Posterior vena cava (tissue), 2 donors: Measurements from ENCODE around the gene EVX1. TPM values are rescaled to one million over a fixed set of nuclear protein-coding genes. Genes with fewer than 3 reads are reported as not detected.
A peak's percentile ranks its signal among the peaks of the same experiment; 100 is the strongest.

Experiments used
- DNase-seq: peaks from one replicate; pipeline ENCODE4 v3.0.0-alpha.2; 2020; ENCODE audit warnings: low spot score
- intact Hi-C, 2 donors: fragments of 100-400 bp; cut with DNase I; formaldehyde crosslinking; loops; one replicate each; pipeline versions ENCODE4 v1.14.1 to v1.14.2; 2022 to 2023
- long read RNA-seq, 2 donors: library from polyadenylated mRNA; unstranded; transcript quantifications; one replicate each; pipeline ENCODE4 v2.0.0, GENCODE V29; 2020 to 2021
- total RNA-seq, 2 donors: library from RNA; stranded (reverse); fragmentation: NEBNext Ultra II Directional; extraction: Animal tissue kit (Norgen Biotek cat#: 25700); gene quantifications; one replicate each; pipeline ENCODE4 v1.2.1, GENCODE V29; 2021
- donor health status: DM: yes; HTN: yes; CAD: no.
- donor health status: DM: yes; HTN: yes; CAD: no.

EVX1 gene
- not detected for total RNA-seq
- long read RNA-seq, donor 1 = 0 reads
- long read RNA-seq, donor 2 = 0 reads

DNA sequence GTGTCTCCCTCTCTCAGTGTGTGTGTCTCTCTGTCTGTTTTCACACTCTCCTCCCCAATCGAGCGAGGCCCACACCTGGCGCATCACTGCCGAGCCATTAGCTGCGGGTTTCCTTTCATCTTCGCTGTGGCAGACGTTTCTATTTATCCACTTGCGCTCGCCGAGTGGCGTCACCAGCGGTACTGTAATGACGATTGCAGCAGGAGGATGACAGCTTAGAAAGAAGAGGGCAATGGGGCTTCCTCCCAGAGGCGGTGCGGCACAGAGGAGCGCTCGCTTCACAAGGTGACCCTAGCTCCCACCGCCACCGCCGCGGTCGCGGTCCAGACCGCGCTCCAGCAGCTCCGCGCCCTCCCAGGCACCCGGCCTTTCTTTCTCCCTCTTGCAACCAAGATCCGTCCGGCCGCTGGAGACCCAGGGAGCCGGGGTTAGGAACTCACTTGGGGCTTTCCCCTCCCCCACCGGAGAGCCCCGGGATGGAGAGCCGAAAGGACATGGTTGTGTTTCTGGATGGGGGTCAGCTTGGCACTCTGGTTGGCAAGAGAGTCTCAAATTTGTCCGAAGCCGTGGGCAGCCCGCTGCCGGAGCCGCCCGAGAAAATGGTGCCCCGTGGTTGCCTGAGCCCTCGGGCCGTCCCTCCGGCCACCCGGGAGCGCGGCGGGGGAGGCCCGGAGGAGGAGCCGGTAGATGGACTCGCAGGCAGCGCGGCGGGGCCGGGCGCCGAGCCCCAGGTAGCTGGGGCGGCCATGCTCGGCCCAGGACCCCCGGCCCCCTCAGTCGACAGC lies at the start of gene EVX1:
TSS of gene EVX1 (plus strand) at position 248 of the 785 bp plus-strand sequence. CDS start at position 477, 229 bp downstream.
- no peak for DNase-seq
- intact Hi-C loops = no loop called here

DNA sequence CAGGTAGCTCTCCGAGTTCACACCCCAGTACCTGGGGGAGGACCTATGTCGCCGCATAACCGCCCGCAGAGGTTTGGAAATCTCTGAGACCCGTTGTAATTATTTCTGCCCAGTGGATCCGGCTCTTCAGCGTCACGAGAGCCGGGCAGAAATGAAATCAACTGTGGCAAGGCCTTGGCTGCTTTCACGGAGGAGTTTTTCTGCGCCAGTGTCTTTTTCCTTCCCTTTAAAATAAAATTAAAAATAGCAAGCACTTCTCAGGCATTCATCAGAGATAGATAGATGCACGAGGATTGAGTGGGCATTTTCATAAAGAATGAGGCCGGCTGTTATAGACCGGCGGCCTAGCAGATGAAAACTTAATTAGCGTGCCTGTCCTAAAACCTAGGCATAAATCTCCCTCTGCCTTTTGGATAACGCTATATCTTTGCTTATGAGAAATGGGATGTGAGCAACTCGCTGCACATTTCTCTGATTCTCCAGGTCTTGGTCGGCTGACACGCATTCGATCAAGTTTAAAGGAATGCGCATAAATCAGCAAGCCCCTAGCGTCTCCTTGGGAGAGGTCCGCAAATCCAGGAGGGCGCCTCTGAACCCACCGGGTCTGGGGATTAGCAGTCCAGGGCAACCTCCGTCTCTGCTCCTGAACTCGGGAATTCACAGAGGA lies 49.1 kb upstream of the EVX1 start:
- intact Hi-C loops = loop anchor here in 1 of 2 donors (10.0 kb wide), 1 partner anchor 901 kb away; no protein-coding TSS in a partner anchor
- DNase-seq = peak; percentile 54

DNA sequence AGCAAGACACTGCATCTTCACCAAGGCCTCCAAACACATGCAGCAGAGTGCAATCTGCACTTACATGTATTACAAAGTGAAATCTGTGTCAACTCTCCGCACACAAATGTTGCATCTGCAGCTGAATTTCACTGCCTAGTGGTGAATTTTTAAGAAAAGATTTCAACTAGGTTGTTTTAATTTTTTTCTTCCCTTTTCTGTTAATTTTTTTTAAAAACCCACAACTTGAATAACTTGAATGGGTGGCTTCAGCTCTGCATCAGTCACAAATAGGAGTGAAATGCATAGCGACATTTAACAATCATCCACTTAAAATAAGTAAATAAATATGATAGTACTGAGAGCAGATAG lies 48.6 kb upstream of the EVX1 start:
- no peak for DNase-seq
- intact Hi-C loops = loop anchor here in 1 of 2 donors (10.0 kb wide), 1 partner anchor 901 kb away; no protein-coding TSS in a partner anchor

DNA sequence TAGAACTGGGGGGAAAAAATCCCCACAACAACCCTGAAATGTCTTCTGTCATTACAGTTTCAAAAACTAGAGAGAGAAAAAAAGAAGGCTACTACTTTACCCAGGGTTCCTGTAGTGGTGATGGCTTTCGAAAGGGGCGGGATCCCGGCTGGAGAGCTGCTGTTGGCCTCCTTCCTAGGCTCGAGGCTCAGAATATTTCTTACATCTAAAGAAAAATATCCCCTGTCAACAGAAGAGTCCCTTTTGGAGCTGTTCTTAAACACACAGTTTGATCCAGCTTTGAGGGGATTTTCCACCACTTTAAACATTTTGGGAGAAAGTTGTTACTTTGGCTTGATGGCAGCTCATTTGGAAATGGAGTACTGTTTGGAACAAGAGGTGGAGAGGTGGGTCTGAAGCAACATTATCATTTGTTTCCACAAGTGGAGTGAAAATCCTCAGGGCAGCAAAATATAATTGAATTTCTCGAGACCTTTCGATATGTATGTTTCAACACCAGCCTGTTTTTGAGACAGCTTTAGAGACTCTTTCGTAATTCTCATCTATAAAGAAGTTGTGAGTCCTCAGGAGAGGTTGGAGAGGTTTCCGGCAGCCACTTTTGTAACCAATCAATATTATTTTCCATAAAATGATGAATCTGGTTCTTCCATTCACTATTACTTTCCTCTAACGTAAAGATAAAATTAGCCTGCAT lies 47.8 kb upstream of the EVX1 start:
- intact Hi-C loops = loop anchor here in 1 of 2 donors (10.0 kb wide), 1 partner anchor 900 kb away; no protein-coding TSS in a partner anchor
- no peak for DNase-seq

DNA sequence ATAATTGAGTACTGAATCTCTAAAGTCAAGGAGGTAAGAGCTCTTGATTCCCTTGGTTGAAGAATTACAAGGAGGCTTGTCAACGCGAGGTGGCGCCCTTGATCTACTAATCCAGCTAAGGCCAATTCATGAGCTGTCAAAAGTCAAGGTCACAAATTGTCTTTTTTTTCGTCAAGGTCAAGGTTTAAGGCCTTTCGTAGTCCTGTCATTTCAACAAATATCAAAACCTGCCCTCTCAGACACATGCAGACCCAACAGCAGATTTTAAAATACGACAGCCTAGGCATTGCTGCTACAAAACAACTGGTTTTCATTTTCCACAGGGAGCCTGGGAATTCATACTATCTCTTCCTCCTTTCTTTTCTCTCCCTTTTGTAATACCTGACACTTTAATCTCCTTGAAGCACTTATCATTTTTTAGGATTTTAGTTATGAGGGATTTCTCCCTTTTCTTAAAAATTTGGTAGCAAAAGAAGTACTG lies 46.3 kb upstream of the EVX1 start:
- DNase-seq = peak; percentile 94
- intact Hi-C loops = loop anchor here in 1 of 2 donors (10.0 kb wide), 1 partner anchor 898 kb away; no protein-coding TSS in a partner anchor

DNA sequence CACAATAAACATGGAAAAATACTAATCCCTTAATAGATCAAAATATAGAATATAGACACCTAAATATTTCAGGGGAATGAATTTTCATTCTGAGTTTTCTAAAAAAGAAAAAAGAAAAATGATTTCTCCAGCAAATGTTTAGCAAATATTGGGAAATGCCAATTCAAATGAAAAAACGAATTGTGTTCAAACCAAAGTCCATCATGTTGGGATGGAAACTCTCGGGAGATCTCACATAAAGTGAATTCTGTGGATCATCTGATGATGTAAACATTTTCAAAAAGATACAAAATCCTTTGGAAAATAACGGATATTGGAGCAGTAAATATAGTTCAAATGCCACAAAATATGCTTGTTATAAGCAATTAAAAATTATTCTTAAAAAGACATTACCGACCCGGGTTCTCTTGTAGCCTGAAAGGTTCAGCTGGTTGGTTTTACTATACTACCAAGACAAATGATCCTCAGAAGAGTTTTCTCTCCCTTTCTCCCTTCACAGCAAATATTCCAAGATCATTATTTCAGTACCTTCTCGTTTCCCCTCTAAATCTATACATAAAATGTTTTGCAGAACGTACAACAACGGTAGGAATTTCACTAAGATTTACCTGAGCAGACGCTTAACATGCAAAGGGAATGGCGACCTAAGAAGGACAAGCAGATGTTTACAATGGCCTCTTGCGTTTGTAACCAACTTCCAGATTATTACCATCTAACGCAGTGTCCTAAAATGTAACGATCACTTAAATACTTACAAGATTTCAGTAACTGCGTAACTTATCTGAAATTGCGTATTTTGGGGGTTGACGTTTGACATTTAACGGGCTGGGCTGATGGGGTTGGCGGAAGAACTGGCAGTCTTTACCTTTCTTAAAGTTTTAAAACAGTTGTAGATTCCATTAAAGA lies 45.2 kb upstream of the EVX1 start:
- intact Hi-C loops = loop anchor here in 1 of 2 donors (10.0 kb wide), 1 partner anchor 897 kb away; no protein-coding TSS in a partner anchor
- DNase-seq = no peak

DNA sequence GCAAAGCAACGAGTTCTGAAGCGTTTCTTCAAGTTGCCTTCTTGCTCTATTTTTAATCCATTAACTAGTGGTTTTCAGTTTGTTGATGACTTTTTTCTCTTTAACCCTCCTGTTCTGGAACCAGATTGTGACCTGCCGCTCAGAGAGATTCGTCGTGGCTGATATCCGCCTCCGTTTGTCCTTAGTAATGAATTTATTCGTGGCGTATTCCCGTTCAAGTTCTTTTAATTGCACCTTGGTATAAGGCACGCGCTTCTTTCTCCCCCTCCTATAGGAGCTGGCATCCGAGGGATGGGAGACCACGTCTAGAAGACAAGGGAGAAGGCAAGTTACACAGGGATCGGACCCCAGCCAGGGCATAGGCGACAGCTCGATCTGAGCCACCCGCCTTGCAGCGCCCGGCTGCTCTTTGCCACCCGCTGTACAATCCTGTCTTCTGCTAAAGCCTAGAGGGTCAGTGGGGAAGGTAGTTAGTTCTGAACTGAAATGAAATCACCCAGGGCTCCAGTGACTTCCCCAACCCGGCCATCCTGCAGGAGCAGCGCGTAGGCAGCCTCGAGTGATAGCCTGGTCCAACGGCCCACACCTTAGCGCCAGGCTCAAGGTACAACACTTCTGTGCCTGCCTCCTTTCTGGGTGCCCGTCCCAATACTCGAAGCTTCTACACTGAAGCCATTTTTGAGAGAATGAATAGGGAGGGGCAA lies 44.3 kb upstream of the EVX1 start:
- peak; percentile 68 for DNase-seq
- intact Hi-C loops = loop anchor here in 1 of 2 donors (10.0 kb wide), 1 partner anchor 897 kb away; no protein-coding TSS in a partner anchor

DNA sequence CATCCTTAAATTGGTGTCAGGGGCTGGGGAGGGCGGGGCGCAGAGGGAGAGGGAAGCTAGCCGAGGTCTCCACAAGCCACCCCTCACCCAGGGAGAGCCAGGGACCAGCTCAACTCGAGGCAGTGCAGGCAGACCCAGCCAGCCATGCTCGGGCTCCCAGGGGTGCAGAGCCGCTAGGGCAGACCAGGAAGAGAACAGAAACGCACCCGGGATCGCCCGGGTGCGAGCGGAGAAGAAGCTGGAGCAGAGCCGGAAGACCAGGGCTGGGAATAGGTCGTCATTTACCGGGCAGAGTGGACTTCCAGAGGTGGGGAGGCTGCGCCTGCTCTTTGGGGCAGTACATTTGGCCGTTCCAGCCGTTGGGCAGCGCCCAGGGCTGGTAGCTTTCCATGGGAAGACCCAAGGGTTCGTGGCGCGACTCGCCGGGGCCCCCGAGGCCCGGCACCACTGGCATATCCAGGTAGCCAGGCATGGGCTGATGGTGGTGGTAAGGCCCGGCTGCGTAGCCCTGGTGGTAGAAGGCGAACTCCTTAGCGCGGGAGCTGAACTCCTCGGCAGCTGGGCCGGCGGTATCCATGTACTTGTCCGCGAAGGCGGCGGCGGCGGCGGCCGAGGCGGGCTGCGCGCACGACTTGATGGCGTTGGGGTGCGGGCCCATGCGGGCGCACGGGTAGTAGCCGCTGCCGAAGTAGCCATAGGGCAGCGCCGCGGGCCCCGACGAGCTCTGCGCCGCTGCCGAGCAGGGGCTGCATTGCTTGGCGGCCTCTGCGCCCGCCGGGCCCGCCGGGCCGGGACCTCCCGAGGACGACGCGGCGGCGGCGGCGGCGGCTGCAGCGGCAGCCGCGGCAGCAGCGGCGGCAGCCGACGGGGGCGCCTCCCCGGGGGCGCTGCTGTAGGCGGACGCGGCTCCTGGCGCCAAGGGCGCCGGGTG lies 43.5 kb upstream of the EVX1 start:
- intact Hi-C loops = loop anchor here in 1 of 2 donors (10.0 kb wide), 1 partner anchor 896 kb away; no protein-coding TSS in a partner anchor
- peak; percentile 77 for DNase-seq

DNA sequence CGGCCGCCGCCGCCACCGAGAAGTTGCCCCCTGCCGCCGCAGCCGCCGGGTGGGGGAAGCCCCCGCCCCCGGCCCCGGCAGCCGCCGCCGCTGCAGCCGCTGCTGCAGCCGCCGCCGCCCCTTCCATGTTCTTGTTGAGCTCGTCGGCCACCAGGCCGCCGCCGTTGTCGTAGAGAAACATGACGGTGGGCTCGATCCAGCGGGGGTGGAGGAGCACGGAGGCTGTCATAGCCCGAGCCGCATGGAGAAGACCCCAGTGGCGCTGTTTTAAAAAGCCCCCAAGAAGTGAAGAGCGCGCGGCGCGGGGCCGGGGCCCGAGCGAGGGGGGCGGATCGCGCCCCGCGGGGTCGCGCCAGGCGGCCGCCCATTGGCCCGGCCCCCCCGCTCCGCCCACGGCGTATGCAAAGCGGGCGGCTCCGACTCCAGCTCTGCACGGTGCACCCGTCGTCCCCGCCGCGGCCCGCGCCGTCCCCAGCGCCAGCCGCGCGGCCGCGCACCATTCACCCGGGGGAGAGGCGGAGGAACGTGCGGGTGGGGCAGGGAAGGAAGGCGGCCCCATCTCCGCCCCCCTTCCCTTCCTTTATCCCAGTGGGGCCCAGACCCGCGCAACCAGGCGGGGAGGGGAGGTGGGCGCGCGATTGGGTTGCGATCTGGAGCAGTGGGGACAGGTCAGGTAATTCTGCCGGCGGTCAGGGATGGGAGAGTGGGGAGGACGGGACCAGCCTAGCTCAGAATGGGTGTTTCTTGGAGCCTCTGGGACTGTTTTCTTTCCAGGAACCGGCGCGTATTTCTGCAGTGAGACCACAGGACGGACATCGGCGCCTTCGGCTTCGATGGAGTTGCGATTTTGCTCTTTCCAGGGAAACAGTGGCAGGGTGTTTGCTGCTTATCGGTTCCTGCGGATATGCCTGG lies 42.5 kb upstream of the EVX1 start, which contains the start of gene HOXA13:
TSS of gene HOXA13 (minus strand) at position 243 of the 912 bp plus-strand sequence. CDS start at position 229, 14 bp downstream.
- intact Hi-C loops = loop anchor here (10.0 kb wide), 2 partner anchors 375 to 895 kb away; no protein-coding TSS in a partner anchor
- DNase-seq = peak; percentile 74

DNA sequence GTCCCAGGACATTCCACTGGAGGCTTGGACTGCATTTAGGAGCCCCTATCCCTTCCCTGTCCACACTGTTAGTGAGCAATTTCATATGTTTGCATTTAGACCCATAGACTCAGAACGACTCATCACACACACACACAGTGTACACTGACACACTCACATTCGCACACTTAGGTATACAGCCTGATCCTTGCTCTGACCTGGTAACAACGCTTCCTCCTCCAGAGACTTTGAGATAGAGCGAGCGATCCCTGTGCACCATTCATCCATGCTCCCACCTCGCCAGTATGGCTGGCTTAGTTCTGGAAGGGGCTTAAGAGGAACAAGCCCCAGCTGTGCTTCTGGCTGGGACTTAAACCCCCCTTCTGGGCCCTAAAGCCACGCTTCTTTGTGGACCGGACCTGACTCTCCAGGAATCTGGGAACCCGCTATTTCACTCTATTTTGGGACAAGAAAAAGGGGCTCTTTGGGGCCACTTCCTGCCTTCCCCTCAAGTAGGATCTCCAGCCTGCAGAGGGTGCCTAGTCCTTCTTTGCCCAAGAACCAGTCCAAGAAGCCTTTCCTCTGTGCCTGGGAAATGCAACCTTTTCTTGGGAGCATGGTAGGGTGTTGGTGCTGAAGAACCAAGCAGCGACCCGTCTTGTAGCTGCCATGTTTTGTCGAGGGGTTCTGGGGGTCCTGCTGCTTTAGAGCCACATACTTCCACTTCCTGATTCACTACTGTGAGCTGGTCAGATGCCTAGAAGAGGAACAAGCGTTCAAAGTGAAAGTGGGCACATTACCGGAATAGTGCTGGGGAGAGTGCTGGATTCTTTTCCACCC lies 41.6 kb upstream of the EVX1 start:
- no peak for DNase-seq
- intact Hi-C loops = loop anchor here in 1 of 2 donors (10.0 kb wide), 1 partner anchor 374 kb away; no protein-coding TSS in a partner anchor

DNA sequence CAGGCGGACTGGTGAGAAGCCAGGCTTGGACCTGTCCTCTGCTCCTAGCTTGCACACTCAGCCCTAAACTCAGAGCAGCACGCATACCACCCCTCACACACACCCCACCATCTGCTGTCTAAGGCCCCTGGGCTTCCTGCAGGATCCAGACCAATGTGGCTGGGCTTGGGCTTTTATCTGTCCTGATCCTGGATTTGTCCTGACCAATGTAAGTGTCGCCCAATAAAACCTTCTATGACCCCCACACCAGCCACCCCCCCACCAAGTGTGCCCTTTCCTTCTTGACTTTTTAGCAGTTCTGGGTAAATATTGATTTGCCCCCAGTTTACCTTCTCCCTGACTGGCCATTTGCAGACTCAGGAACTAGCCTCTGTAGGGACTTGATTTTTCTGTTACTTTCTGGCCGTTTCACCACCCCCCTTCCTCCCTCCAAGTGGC lies 41.0 kb upstream of the EVX1 start:
- intact Hi-C loops = loop anchor here in 1 of 2 donors (10.0 kb wide), 1 partner anchor 373 kb away; no protein-coding TSS in a partner anchor
- no peak for DNase-seq

DNA sequence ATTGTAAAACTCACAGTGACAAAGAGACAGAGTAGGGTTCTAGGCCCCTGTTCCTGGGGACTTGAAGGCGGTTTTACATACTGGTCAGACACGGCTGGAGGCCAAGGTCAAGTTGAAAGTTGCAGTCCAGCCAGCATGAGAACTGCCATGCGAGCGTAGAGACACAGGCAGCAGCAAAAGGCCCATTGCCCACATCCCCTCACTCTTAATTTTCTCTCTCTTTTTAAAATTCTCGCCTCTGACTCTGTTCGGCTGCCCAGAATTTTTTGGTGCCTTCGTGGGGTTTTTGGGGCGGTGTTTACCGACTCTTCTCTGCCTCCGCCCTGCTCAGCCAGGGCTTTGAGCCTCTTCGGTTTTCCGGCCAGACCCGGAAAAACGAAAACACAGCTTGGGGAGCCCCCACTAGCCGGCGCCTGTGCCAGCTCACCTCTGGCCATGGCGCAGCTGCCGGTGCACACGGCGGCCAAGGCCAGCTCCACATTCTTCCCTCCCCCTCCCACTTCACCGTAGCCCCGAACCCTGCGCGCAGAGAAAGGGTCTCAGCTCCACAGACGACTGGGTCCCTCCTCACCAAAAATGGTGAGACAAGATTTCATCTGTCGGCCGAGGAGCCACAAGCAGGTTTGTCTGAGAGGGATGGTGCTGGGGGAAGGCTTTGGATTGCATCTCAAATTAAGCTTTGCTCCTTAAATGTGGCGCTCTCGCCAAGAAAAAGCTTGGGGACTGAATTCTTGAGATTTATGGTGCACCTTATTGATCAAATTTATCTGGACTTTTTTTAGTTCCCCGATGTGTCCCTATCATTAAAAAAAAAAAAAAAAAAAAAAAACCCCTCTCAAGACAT lies 40.4 kb upstream of the EVX1 start:
- DNase-seq = peak; percentile 58
- intact Hi-C loops = loop anchor here in 1 of 2 donors (10.0 kb wide), 1 partner anchor 373 kb away; no protein-coding TSS in a partner anchor

DNA sequence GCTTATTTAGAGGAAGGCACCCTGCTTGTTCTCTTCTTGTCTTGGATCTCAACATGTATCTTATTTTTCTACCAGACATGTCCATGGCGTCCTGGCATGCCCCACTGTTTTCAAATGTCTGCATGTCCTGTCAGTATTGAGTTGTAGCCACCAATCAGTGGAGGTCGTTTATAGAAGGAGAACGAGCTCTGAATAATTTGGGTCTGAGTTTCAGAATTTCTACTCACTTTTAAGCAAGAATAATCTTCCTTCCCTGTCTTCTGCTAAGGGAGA lies 39.8 kb upstream of the EVX1 start:
- DNase-seq = no peak

More for the DNA sequence above, 39.8 kb upstream of the EVX1 start:
- intact Hi-C loops = loop anchor here in 1 of 2 donors (10.0 kb wide), 1 partner anchor 372 kb away; no protein-coding TSS in a partner anchor
